Esophagus muscularis mucosa (tissue), 4 donors: ENCODE data around the gene BRD7.

ENCODE experiments used
- EP300 ChIP-seq: sonication (generic); formaldehyde crosslinking; IDR thresholded peaks from one replicate; pipeline ENCODE4 v1.6.1; 2017; ENCODE audit warnings: antibody characterized with exemption
- POLR2AphosphoS5 ChIP-seq, 2 donors: sonication (generic); formaldehyde crosslinking; IDR thresholded peaks; one replicate each; pipeline ENCODE4 v1.6.1; 2017; ENCODE audit warnings: antibody characterized with exemption in 2 of 2
- TF ChIP-seq, protein P1 (sequence below), 3 experiments: fragments of 200-600 bp in 2 of 3; fragments of 450-650 bp in 1 of 3; sonication (generic) in 2 of 3; IDR thresholded peaks; one replicate each; pipeline ENCODE4 v1.5.1; 2017 to 2019; ENCODE audit warnings: antibody characterized with exemption in 3 of 3, mild to moderate bottlenecking in 2 of 3, moderate library complexity in 1 of 3

DNA sequence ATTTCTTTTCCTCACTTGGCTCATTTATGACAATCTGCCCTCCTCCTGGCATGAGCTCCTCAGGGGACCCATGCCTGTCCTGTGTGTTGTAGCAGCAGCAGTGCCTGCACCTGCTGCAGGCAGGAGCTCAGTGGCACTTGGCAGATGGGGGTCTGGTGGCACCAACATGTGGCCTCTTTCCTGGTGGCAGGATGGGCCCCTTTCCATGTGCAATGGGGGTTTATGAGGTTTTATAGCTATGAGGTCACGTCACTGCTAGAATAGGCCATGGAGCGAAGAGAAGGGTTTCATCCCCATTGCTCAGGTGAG lies 95.5 kb downstream of the BRD7 start:
- TF ChIP-seq POLR2AphosphoS5 (IDR thresholded peaks at IDR 0.05) (no peak), EP300 (no peak)
- TF ChIP-seq, protein P1, sequence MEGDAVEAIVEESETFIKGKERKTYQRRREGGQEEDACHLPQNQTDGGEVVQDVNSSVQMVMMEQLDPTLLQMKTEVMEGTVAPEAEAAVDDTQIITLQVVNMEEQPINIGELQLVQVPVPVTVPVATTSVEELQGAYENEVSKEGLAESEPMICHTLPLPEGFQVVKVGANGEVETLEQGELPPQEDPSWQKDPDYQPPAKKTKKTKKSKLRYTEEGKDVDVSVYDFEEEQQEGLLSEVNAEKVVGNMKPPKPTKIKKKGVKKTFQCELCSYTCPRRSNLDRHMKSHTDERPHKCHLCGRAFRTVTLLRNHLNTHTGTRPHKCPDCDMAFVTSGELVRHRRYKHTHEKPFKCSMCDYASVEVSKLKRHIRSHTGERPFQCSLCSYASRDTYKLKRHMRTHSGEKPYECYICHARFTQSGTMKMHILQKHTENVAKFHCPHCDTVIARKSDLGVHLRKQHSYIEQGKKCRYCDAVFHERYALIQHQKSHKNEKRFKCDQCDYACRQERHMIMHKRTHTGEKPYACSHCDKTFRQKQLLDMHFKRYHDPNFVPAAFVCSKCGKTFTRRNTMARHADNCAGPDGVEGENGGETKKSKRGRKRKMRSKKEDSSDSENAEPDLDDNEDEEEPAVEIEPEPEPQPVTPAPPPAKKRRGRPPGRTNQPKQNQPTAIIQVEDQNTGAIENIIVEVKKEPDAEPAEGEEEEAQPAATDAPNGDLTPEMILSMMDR (IDR thresholded peaks at IDR 0.05) = no peak
